ENCODE data around the gene HSPA12B.

DNA sequence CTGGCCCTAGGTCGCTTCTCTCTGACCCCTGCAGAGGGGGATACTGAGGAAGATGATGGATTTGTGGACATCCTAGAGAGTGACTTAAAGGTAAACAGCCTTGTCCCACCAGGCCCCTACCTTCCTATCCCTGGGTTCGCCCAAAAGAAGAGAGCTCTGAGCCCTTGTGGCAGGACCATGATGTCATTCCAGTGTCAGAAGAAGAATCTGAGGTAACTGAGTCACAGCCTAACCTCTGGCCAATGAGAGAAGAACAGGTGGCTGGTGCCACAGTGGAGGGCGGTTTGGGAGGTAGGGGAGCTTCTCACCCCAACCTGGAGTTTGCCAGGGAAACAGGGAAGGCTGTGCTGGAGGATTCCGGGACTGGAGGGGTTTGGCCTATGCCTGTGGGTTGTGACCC is 68.8 kb downstream of the HSPA12B start:
- TF ChIP-seq EZH2 (IDR thresholded peaks at IDR 0.05) (no peak), POLR2AphosphoS5 (IDR thresholded peaks at IDR 0.05; ENCODE audit: borderline replicate concordance, low read depth, low read length) (no peak)
